ENCODE measurements around the gene ENPP1.

Gene ENPP1

DNA sequence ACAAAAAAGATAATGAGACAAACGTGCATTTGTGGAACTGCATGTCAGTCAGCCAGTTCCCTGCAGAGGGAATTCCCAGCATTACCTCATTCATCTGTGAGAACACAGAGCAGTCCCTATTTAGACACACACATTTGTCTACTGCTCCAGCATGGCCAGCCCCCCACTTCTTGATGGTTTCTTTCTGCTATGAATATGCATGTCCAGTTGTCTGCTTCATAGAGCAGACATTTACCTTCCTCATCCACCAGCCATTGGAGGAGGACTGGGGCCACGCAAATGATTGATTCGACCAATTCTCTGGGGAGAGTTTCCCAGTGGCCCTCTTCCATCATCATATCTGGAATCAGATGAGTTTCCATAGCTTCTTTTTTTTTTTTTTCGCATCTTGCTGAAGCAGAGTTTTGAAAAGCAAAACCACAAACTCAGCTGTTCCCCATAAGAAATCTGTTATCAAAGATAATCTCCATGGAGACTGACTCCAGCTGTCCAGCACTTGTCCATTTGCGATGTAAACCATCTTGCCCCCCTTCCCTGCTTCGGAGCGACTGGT, 11.8 kb downstream of the ENPP1 start:
- Histone ChIP-seq H3K4me2 (ENCODE audit: low read length) (peak overlapping the region; percentile 58), H3K4me1 (peaks cover 69% of the 10 kb centered on the region)

DNA sequence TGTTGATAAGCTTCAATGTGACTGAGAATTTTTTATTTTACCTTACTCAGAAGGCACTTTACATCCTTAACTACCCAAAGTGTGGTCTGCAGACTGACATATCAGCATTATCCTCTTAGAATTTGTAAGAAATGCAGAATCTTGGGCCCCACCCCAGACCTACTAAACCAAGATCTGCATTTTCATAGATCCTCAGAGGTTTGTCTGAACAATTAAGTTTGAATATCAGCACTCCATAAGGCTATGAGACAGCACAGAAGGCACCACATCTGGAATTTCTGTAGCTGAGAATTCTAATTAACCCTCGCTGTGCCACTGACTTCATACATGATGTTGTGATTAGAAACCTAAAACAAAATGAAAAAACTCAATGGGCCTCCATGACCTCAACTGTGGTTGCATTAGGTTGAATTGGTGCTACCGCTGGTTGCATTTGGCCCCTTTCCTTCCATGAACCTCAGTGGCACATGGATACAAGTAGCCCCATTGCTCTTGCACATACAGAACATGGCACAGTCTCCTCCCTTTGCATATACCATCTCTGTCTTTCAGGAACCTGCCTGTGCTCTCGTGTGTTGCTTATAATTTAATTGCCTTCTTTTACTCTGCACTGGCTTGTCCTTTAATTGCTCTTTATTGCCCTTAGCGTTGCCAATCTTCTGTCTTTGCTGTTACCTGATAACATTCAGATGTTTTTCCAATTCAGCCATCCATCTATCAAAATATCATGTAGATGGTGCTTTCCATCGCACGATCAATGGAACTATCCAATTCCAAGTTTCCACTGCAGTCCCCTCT, 13.4 kb downstream of the ENPP1 start:
- Histone ChIP-seq H2AFZ (no peak overlapping the region), H3K27me3 (ENCODE audit: control insufficient read depth, insufficient read depth, low read length) (no peaks in the 10 kb centered on the region), H3K36me3 (ENCODE audit: control insufficient read depth, insufficient read depth, low read length) (no peaks in the 10 kb centered on the region), H3K27ac (peak overlapping the region; percentile 95), H3K9ac (no peak overlapping the region), H3K79me2 (peaks cover 23% of the 10 kb centered on the region), H3K4me2 (ENCODE audit: low read length) (peak overlapping the region; percentile 51), H3K9me3 (ENCODE audit: control insufficient read depth, low read length) (no peaks in the 10 kb centered on the region), H3K4me3 (ENCODE audit: low read depth, low read length) (peak overlapping the region; percentile 23), H3K4me1 (peaks cover 71% of the 10 kb centered on the region)
- TF ChIP-seq, protein P1, sequence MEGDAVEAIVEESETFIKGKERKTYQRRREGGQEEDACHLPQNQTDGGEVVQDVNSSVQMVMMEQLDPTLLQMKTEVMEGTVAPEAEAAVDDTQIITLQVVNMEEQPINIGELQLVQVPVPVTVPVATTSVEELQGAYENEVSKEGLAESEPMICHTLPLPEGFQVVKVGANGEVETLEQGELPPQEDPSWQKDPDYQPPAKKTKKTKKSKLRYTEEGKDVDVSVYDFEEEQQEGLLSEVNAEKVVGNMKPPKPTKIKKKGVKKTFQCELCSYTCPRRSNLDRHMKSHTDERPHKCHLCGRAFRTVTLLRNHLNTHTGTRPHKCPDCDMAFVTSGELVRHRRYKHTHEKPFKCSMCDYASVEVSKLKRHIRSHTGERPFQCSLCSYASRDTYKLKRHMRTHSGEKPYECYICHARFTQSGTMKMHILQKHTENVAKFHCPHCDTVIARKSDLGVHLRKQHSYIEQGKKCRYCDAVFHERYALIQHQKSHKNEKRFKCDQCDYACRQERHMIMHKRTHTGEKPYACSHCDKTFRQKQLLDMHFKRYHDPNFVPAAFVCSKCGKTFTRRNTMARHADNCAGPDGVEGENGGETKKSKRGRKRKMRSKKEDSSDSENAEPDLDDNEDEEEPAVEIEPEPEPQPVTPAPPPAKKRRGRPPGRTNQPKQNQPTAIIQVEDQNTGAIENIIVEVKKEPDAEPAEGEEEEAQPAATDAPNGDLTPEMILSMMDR (IDR thresholded peaks at IDR 0.05) = no peak

More for the DNA sequence above, 11.8 kb downstream of the ENPP1 start:
- no peaks in the 10 kb centered on the region for H3K9me3 ChIP-seq (ENCODE audit: control insufficient read depth, low read length)
- peak overlapping the region; percentile 6 for H2AFZ ChIP-seq
- H3K36me3 ChIP-seq (ENCODE audit: control insufficient read depth, insufficient read depth, low read length) = no peaks in the 10 kb centered on the region
- no peak overlapping the region for H3K9ac ChIP-seq
- H3K27ac ChIP-seq = peak overlapping the region; percentile 95
- TF ChIP-seq, protein P1 (IDR thresholded peaks at IDR 0.05) = no peak
- peak overlapping the region; percentile 23 for H3K4me3 ChIP-seq (ENCODE audit: low read depth, low read length)
- peaks cover 33% of the 10 kb centered on the region for H3K79me2 ChIP-seq
- no peaks in the 10 kb centered on the region for H3K27me3 ChIP-seq (ENCODE audit: control insufficient read depth, insufficient read depth, low read length)

DNA sequence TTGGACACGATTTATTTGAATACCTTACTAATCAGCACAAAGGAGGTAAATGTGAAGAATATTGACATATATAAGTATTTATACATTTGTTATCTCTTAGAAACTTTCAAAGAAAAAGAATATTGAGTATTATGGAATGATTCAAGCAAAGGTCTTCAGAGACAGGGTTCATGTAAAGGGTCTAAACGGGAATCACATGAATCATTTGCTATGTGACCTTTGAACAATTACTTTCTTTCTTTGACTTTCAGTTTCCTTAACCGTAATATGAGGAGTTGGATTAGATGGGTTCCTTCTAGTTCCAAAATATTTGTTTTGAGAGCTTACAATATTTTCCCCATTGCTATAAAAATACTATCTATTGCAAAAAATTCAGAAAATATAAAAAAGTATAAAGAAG, 14.3 kb downstream of the ENPP1 start:
- H3K79me2 ChIP-seq = peaks cover 21% of the 10 kb centered on the region

DNA sequence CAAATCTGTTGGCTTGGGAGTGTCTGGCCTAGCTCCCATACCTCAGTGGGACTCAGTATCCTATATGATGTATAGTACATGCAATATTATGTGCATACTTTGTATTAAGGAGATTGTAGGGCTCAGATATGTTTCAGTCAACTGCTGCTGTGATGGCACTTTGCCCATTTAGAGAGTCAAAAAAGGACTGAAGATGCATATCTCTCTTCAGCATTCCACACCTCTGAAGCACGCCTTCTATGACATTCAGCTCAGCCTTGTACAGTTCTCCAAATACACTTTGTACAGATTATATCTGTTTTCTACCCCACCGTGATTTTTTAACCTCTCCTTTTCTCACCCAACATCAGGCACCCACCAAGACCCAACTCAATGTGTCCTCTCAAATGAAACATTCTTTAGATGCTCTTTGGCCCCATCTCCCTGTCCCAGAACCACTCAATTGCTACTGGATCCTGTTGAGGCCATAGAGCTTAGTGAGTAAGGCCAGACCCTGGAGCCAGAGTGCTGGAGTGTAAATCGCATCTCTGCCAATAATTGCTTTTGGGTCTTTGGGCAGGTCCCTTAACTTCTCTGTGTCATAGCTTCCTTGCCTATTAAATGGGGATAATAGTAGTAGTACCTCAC, 15.6 kb downstream of the ENPP1 start:
- Histone ChIP-seq H3K36me3 (ENCODE audit: control insufficient read depth, insufficient read depth, low read length) (no peaks in the 10 kb centered on the region), H3K4me3 (ENCODE audit: low read depth, low read length) (peak overlapping the region; percentile 36), H3K79me2 (peaks cover 21% of the 10 kb centered on the region), H3K4me1 (peaks cover 73% of the 10 kb centered on the region), H3K9ac (no peak overlapping the region), H3K9me3 (ENCODE audit: control insufficient read depth, low read length) (no peaks in the 10 kb centered on the region), H3K27me3 (ENCODE audit: control insufficient read depth, insufficient read depth, low read length) (no peaks in the 10 kb centered on the region), H3K4me2 (ENCODE audit: low read length) (peak overlapping the region; percentile 71), H3K27ac (peak overlapping the region; percentile 95), H2AFZ (no peak overlapping the region)
- TF ChIP-seq, protein P1 (IDR thresholded peaks at IDR 0.05) = no peak

More for the DNA sequence above, 14.3 kb downstream of the ENPP1 start:
- Histone ChIP-seq H3K27me3 (ENCODE audit: control insufficient read depth, insufficient read depth, low read length) (no peaks in the 10 kb centered on the region), H3K27ac (peak overlapping the region; percentile 95), H3K4me3 (ENCODE audit: low read depth, low read length) (no peak overlapping the region), H3K9ac (no peak overlapping the region), H3K36me3 (ENCODE audit: control insufficient read depth, insufficient read depth, low read length) (no peaks in the 10 kb centered on the region), H3K4me1 (peaks cover 70% of the 10 kb centered on the region), H2AFZ (no peak overlapping the region), H3K4me2 (ENCODE audit: low read length) (peak overlapping the region; percentile 51), H3K9me3 (ENCODE audit: control insufficient read depth, low read length) (no peaks in the 10 kb centered on the region)
- TF ChIP-seq, protein P1 (IDR thresholded peaks at IDR 0.05) = no peak
